SIG-M5 (cell line): ENCODE data around the gene CYP26A1.

Experiments used
- DNase-seq: peaks from one replicate; lab custom pipeline; 2025; lab: John Stamatoyannopoulos, UW

Gene CYP26A1

GRCh38 chr10:93073539-93074146, at the start of gene CYP26A1:
TSS of gene CYP26A1 (plus strand) at chr10:93073893. CDS start at chr10:93073935, 42 bp downstream.
- no peak for DNase-seq

- DNase-seq = no peak
Measured at GRCh38 chr10:93026072-93026471, 47.6 kb upstream of the CYP26A1 start.

GRCh38 chr10:93027508-93027907, 46.2 kb upstream of the CYP26A1 start:
- DNase-seq = no peak

GRCh38 chr10:93028883-93029282, 44.8 kb upstream of the CYP26A1 start:
- no peak for DNase-seq

- no peak for DNase-seq
Measured at GRCh38 chr10:93030409-93030808, 43.3 kb upstream of the CYP26A1 start.

GRCh38 chr10:93032105-93032808, 41.4 kb upstream of the CYP26A1 start:
- no peak for DNase-seq

- no peak for DNase-seq
Measured at GRCh38 chr10:93032809-93033137, 40.9 kb upstream of the CYP26A1 start.

DNA sequence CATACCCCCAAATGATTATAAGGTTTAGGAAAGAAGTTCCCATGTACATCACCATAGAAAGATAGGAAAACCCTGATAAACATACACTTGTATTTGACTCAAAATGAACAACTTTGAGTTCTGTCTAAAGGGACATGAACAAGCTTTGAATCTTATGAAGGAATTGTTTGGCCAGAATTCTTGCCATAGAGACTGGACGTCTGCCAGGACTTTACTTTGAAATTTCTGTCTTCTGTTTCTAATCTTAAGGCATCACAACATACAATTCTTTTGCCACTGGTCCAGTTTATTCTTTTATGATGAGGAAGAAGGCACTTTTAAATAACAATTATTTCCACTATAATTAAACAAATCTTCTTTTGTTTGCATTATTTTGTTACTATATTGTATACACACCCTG, 39.3 kb upstream of the CYP26A1 start:
- DNase-seq = no peak

GRCh38 chr10:93039110-93039509, 34.6 kb upstream of the CYP26A1 start:
- no peak for DNase-seq

- peak; percentile 29 for DNase-seq
Measured at GRCh38 chr10:93039721-93040120, 34.0 kb upstream of the CYP26A1 start.

GRCh38 chr10:93054486-93054885, 19.2 kb upstream of the CYP26A1 start:
- DNase-seq = no peak

DNA sequence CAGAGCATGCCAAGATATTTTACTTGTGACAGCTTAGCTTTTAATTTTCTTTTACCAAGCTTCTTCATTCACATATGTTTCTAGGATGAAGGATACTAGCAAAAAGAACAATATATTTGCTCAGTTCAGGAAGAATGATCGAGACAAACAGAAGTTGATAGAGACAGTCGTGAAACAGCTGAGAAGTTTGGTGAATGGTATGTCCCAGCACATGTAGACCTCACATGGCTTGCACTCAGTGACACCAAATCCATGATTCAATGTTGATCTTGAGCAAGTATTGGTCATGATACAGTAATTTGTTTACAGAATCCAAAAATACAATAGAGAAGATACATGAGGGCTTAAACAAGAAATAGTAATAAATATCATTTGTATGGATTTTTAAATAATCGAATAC, 15.6 kb upstream of the CYP26A1 start:
- DNase-seq = no peak

DNA sequence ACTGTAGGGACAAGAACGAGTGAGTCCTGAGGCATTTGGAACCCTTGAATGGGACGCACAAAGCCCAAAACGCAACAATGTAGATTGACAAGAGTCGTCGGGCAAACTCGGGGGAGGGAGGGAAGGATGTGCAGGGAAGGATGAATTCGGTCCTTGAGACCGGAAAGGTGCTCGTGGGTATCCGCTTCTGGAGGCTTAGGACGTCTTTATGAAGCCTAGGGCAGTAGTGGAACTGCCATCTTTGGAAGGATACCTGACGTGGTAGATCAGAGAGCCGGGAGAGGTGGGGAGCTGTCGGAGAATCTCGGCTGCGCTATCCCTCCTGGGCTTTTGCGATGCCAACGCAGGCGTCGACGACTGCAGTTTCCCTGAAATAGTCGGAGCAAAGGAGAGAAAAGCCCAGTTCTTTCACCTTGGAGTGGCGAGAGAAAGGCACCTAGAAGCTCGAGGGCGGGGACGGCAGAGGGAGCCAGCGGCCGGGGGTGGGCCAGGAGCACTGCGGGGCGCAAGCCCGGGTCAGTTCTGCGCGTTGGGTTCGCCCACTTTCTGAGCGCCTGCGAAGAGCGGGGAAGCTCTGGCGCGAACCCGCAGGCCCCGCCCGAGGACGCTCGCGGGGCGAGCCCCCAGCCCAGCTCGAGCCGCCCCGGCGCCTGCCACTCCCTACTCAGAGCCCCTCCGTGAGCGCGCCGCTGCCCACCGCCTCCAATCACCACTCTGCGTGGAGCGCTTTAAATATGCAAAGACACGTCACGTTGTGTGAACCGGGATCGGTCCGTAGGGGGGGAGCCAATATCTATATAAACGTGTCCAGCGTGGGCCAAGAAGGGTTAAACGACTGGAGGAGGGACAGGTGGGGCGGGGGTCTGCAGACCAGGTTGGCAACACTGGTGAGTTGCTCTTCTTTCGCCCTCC, 13.5 kb upstream of the CYP26A1 start, which contains the start of gene CYP26C1:
Gene CYP26C1 (plus strand): TSS at position 824 of the 912 bp plus-strand sequence. CDS start 466 bp downstream, outside the sequence.
- DNase-seq = no peak

- no peak for DNase-seq
Measured at GRCh38 chr10:93060887-93061593, 12.7 kb upstream of the CYP26A1 start.

DNA sequence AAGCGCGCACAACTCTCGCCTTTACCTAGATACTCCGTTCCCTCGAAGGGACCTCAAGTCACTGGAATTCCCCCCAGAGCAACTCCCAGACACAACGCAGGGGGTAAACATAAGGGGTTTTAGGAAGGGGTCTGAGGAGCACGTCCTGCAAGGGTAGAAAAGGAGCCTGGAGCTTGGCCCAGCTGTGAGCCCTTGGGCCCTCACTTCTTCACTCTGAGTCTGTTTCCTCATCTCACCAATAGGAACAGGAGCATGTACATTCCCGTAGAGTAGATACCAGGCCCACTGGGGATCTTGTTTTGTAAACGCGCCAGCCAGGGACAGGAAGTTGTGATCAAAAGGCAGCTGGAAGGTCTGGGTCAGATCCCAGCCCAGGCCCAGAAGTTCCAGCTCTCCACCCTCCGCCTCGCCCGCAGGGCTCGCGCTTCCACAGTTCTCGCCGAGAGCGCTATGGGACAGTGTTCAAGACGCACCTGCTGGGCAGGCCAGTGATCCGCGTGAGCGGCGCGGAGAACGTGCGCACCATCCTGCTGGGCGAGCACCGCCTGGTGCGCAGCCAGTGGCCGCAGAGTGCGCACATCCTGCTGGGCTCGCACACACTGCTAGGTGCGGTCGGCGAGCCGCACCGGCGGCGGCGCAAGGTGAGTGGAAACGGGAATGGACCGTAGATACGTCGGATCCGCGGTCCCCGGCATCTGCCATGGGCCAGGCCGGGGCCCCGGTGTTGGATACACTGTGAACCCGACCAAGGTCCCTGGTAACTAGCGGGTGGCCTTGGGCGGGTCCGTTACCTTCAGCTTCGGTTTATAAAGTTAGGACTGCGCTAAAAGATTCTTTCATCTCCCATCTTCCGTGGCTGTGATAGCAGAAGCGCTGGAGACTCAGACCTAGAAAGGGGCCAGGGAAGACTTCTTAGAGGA, 11.8 kb upstream of the CYP26A1 start:
- DNase-seq = no peak

DNA sequence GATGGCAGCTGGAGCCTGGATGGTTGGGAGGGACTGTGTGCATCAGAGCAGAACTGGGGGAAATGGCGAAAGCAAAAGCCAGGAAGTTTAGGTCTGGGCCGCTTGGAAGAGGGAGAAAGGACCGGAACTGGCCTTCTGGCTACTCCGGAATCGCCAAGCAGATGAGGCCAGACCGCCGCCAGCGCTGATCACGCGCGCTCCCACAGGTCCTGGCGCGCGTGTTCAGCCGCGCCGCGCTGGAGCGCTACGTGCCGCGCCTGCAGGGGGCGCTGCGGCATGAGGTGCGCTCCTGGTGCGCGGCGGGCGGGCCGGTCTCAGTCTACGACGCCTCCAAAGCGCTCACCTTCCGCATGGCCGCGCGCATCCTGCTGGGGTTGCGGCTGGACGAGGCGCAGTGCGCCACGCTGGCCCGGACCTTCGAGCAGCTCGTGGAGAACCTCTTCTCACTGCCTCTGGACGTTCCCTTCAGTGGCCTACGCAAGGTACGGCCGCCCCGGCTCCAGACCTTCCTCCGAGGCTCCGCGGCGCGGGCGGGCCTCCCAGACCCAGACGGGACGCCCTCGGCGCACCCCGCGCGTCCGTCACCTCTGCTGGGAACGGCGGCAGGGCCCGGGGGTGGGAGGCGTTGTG, 11.1 kb upstream of the CYP26A1 start:
- DNase-seq = no peak

GRCh38 chr10:93063144-93063976, 10.3 kb upstream of the CYP26A1 start:
- DNase-seq = no peak

DNA sequence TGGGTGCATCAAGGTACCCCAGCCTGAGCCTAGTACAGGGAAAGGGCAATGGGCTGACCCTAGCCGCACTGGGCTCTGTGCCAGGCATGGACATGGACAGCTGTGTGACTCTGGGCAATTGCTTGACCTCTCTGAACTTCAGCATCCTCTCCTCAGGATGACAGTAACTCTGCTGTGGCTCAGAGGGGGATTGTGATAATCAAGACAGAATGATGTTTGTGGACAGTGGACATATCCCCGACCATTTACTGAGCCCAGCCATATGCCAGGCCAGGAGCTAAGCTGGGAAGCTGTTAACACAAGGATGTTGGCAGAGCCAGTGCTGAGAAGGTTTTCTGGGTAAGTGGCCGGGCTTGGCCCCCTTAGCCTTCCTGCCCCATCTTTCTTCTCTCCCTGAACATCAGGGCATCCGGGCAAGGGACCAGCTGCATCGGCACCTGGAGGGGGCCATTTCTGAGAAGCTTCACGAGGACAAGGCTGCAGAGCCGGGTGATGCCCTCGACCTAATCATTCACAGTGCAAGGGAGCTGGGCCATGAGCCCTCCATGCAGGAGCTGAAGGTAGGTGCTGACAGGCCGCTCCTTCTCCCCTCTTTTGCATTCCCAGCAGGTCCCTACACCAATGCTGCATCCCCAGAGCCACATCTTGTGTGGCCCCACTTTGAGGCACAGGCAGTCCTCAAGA, 9.6 kb upstream of the CYP26A1 start:
- DNase-seq = no peak
